OCI-LY3 (cell line): Measurements from ENCODE around the gene AUTS2.

ENCODE experiments used
- H2AFZ ChIP-seq: fragments of 200-600, 300-600 bp; shearing (Covaris generic); 2 replicates; pipeline ENCODE4 v1.6.0; 2014; ENCODE audit warnings: antibody characterized with exemption, low read depth, low read length
- H3K27ac ChIP-seq: fragments of 200-600, 300-600 bp; sonication (generic); 2 replicates; pipeline ENCODE4 v1.5.1; 2014; ENCODE audit warnings: mild to moderate bottlenecking, low read length, moderate library complexity, mixed read lengths
- H3K27me3 ChIP-seq: fragments of 200-600, 300-600 bp; sonication (generic); 2 replicates; pipeline ENCODE4 v1.6.1; 2014; ENCODE audit warnings: low read depth, low read length, mixed read lengths
- H3K36me3 ChIP-seq: fragments of 200-600, 300-600 bp; sonication (generic); replicated peaks from 2 replicates; pipeline ENCODE3; 2014; ENCODE audit warnings: low read depth, low read length, mixed read lengths
- H3K4me1 ChIP-seq: fragments of 300-600, 200-600 bp; sonication (generic); 2 replicates; pipeline ENCODE4 v1.6.1; 2014; ENCODE audit warnings: low read length, mixed read lengths
- H3K4me2 ChIP-seq: fragments of 200-600, 300-600 bp; sonication (generic); 2 replicates; pipeline ENCODE4 v1.6.1; 2014; ENCODE audit warnings: low read length, mixed read lengths
- H3K4me3 ChIP-seq: fragments of 300-600, 200-600 bp; sonication (generic); 2 replicates; pipeline ENCODE4 v1.5.1; 2014; ENCODE audit warnings: antibody characterized with exemption, mild to moderate bottlenecking, low read length, moderate library complexity
- H3K79me2 ChIP-seq: fragments of 300-600, 200-600 bp; shearing (Covaris generic); 2 replicates; pipeline ENCODE4 v1.6.1; 2014; ENCODE audit warnings: mild to moderate bottlenecking, low read length, mixed read lengths
- H3K9ac ChIP-seq: fragments of 300-600, 200-600 bp; shearing (Covaris generic); 2 replicates; pipeline ENCODE4 v1.6.0; 2014; ENCODE audit warnings: mild to moderate bottlenecking, low read length, moderate library complexity
- H3K9me3 ChIP-seq: fragments of 200-600, 300-600 bp; shearing (Covaris generic); 2 replicates; pipeline ENCODE4 v1.6.1; 2014; ENCODE audit warnings: low read length, mixed read lengths; ENCODE audit not compliant: insufficient read depth
- H4K20me1 ChIP-seq: fragments of 200-600, 300-600 bp; sonication (generic); 2 replicates; pipeline ENCODE4 v1.6.1; 2016; ENCODE audit warnings: low read length, mixed read lengths; ENCODE audit not compliant: insufficient read depth
- EZH2phosphoT487 ChIP-seq: fragments of 200-600 bp; shearing (Covaris generic); IDR thresholded peaks from 2 replicates; pipeline ENCODE4 v1.6.1; 2018; ENCODE audit warnings: antibody characterized with exemption, mixed run types, low read depth
- TF ChIP-seq, protein P1 (sequence below): fragments of 200-600, 300-600 bp; sonication (generic); IDR thresholded peaks from 2 replicates; pipeline ENCODE4 v1.5.1; 2014; ENCODE audit warnings: antibody characterized with exemption, low read length, low read depth

Gene AUTS2

DNA sequence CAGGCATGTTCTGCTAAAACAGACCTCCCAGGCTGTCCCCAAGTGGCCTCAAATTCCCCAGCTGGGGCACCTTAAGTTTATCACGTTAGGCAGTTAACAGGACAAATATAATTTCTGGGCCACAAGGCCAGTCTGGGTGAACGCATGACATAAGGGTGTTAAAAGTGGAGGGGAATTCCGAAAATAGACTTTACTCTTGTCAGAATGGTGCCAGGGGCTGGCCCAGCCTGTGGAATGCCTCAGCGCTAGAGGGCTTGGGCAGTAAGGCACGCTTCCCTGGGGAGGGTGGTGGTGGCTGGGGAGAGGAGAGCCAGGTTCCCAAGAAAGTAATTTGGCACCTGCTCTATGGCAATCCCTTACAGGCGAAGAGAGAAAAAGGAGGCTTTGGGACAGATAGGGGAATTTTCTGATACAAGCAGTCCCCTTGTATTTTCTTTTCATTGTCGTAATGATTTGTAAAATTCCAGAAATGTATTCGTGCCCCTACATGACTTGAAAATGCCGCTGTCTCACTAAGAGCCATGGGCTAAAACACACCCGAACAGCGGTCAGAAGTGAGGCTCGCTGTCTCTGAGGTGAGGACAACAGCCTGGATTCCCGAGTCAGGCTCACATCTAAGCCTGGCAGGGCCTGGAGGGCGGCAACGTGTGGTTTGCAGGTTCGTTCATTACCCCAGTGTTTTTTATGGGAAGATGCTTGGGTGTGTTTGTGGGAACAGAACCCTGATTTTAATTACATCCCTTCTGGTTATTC, 1070.5 kb downstream of the AUTS2 start:
- Histone ChIP-seq H3K9ac (no peak overlapping the region), H3K4me1 (no peaks in the 10 kb centered on the region), H3K27me3 (no peaks in the 10 kb centered on the region), H3K27ac (no peak overlapping the region), H2AFZ (no peak overlapping the region), H3K9me3 (no peaks in the 10 kb centered on the region), H3K79me2 (no peaks in the 10 kb centered on the region), H3K4me2 (no peak overlapping the region), H3K36me3 (no peaks in the 10 kb centered on the region), H3K4me3 (no peak overlapping the region), H4K20me1 (no peaks in the 10 kb centered on the region)
- no peak for TF ChIP-seq EZH2phosphoT487
- TF ChIP-seq, protein P1, sequence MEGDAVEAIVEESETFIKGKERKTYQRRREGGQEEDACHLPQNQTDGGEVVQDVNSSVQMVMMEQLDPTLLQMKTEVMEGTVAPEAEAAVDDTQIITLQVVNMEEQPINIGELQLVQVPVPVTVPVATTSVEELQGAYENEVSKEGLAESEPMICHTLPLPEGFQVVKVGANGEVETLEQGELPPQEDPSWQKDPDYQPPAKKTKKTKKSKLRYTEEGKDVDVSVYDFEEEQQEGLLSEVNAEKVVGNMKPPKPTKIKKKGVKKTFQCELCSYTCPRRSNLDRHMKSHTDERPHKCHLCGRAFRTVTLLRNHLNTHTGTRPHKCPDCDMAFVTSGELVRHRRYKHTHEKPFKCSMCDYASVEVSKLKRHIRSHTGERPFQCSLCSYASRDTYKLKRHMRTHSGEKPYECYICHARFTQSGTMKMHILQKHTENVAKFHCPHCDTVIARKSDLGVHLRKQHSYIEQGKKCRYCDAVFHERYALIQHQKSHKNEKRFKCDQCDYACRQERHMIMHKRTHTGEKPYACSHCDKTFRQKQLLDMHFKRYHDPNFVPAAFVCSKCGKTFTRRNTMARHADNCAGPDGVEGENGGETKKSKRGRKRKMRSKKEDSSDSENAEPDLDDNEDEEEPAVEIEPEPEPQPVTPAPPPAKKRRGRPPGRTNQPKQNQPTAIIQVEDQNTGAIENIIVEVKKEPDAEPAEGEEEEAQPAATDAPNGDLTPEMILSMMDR: no peak

DNA sequence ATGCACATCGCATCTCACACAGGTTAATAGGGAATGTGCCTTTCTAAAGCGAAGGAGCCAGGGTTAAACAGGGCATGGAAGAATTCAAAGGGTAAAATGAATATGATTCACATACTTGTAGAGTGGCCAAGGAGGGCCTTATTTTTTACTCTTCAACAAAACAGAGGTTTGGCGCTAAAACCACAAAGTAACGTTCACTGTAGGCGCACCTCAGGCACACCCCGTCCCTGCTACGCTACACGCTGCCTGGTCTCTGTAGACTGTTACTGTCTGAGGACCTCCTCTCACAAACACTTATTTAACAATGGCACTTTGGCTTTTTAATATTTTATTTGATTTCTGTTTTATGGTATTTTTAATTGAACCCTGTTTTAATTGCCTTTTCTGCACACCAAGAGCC, 1071.6 kb downstream of the AUTS2 start:
- Histone ChIP-seq H3K27ac (no peak overlapping the region), H3K79me2 (no peaks in the 10 kb centered on the region), H3K9me3 (no peaks in the 10 kb centered on the region), H4K20me1 (no peaks in the 10 kb centered on the region), H3K4me1 (no peaks in the 10 kb centered on the region), H3K9ac (no peak overlapping the region), H3K4me3 (no peak overlapping the region), H3K36me3 (no peaks in the 10 kb centered on the region), H2AFZ (no peak overlapping the region), H3K27me3 (no peaks in the 10 kb centered on the region), H3K4me2 (no peak overlapping the region)
- no peak for TF ChIP-seq EZH2phosphoT487
- TF ChIP-seq, protein P1: no peak

DNA sequence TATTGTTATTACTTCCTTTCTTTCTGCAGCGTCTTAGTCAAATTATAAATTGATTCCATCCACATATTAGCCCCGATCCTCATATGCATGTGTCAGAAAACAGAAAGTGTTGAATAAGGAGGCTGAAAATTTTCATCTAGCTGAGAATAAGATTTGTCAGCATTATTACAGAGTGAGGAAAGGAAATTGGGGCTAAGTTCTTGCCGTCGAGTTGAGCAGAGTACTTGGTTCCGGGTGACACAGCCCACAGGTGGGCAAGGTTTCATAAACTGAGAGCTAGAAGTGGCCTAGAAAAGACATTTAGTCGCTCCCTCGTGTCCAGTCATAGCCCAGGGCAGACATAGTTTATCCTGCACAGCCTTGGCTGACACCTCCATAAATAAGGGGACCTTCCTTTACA, 1072.0 kb downstream of the AUTS2 start:
- no peaks in the 10 kb centered on the region for H3K4me1 ChIP-seq

DNA sequence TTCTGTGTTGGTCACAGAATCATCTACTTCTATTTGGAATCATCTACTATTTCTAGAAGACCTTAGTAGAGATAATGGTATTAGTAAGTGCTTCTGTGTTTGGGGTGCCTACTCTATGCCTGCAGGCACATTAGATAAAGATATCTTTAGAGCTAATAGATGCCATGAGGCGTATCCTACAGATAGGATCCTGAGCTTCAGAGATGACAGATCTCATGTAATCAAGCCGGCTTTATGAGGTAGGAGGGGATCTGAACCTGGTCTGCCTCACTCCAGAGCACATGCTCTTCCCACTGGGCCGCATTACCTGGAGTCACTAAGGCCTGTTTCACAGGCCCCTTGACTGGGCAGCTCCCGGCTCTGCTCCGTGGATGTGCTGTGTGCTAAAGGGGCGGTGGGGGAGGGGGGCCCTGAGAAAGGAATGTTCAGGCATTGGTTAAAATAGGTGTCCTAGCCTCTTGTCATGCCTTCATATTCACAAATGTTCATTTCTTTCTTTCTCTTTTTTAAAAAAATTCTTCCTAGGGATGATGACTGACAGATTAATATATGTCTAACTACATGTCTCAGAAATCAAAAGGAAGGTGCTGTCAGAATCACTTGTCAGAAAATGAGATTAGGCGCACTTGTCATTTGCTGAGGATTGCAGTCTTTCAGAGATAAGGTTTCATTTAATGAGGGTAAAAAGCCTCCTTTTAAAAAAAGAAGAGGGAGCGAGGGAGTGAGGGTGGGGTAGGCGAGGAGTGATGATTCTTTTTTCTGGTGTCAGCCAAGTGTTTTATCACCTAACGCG, 1075.7 kb downstream of the AUTS2 start:
- Histone ChIP-seq H3K4me1 (no peaks in the 10 kb centered on the region), H3K27me3 (no peaks in the 10 kb centered on the region), H3K4me2 (no peak overlapping the region), H3K27ac (no peak overlapping the region), H3K9ac (no peak overlapping the region), H3K79me2 (no peaks in the 10 kb centered on the region), H3K4me3 (no peak overlapping the region), H4K20me1 (no peaks in the 10 kb centered on the region), H3K36me3 (no peaks in the 10 kb centered on the region), H3K9me3 (no peaks in the 10 kb centered on the region), H2AFZ (no peak overlapping the region)
- no peak for TF ChIP-seq EZH2phosphoT487
- TF ChIP-seq, protein P1: no peak

More for the DNA sequence above, 1072.0 kb downstream of the AUTS2 start:
- no peaks in the 10 kb centered on the region for H3K27me3 ChIP-seq
- H3K4me2 ChIP-seq: no peak overlapping the region
- no peaks in the 10 kb centered on the region for H3K36me3 ChIP-seq
- H2AFZ ChIP-seq: no peak overlapping the region
- H4K20me1 ChIP-seq: no peaks in the 10 kb centered on the region
- TF ChIP-seq, protein P1: no peak
- no peak for TF ChIP-seq EZH2phosphoT487
- no peak overlapping the region for H3K9ac ChIP-seq
- H3K4me3 ChIP-seq: no peak overlapping the region
- no peak overlapping the region for H3K27ac ChIP-seq
- H3K9me3 ChIP-seq: no peaks in the 10 kb centered on the region
- no peaks in the 10 kb centered on the region for H3K79me2 ChIP-seq
